Islet of Langerhans (tissue), 1 donor: Measurements from ENCODE around the gene ZNF491.
"Not testable (repeated sequence)": the region's sequence is repeated elsewhere in the genome, so short reads cannot be mapped to it uniquely, and the experiment has no call there.

Experiments
- FAIRE-seq: peaks from one replicate; lab custom pipeline; 2011; peaks lifted over from hg19 to GRCh38; lab: Jason Lieb, UNC

Gene ZNF491

GRCh38 chr19:11806354-11807098 is 8.2 kb downstream of the ZNF491 start:
- FAIRE-seq: no peak

- no peak for FAIRE-seq
Measured at GRCh38 chr19:11807099-11807380, 8.7 kb downstream of the ZNF491 start.

- FAIRE-seq: no peak
Measured at GRCh38 chr19:11813703-11814028, 15.3 kb downstream of the ZNF491 start.

- no peak for FAIRE-seq
Measured at GRCh38 chr19:11814029-11814699, 15.8 kb downstream of the ZNF491 start, which contains the start of gene ZNF440. Gene ZNF440 (plus strand): TSS chr19:11814273. CDS start chr19:11814448, 175 bp downstream.

GRCh38 chr19:11814700-11815035 is 16.3 kb downstream of the ZNF491 start:
- FAIRE-seq: no peak

- FAIRE-seq: no peak
Measured at GRCh38 chr19:11821474-11822109, 23.3 kb downstream of the ZNF491 start.

GRCh38 chr19:11828957-11829876 is 30.9 kb downstream of the ZNF491 start:
- FAIRE-seq: not testable (repeated sequence)

GRCh38 chr19:11832253-11832912 is 34.1 kb downstream of the ZNF491 start:
- FAIRE-seq: no peak

- FAIRE-seq: no peak
Measured at GRCh38 chr19:11833541-11833940, 35.2 kb downstream of the ZNF491 start.

- not testable (repeated sequence) for FAIRE-seq
Measured at GRCh38 chr19:11835626-11836066, 37.3 kb downstream of the ZNF491 start.

GRCh38 chr19:11843722-11844121 is 45.4 kb downstream of the ZNF491 start:
- no peak for FAIRE-seq

GRCh38 chr19:11847615-11848014 is 49.3 kb downstream of the ZNF491 start:
- not testable (repeated sequence) for FAIRE-seq

- no peak for FAIRE-seq
Measured at GRCh38 chr19:11848200-11848593, 49.9 kb downstream of the ZNF491 start.

GRCh38 chr19:11848594-11849469 is 50.5 kb downstream of the ZNF491 start, which contains the start of gene ZNF439:
Gene ZNF439 (plus strand): TSS chr19:11848726. CDS start chr19:11848868, 142 bp downstream.
- no peak for FAIRE-seq

- not testable (repeated sequence) for FAIRE-seq
Measured at GRCh38 chr19:11850289-11850688, 52.0 kb downstream of the ZNF491 start.

GRCh38 chr19:11853358-11853757 is 55.0 kb downstream of the ZNF491 start:
- FAIRE-seq: no peak

- no peak for FAIRE-seq
Measured at GRCh38 chr19:11856596-11857250, 58.4 kb downstream of the ZNF491 start.
